ENCODE results near the gene GCLC.

GRCh38 chr6:53461696-53462095 lies 83.2 kb downstream of the GCLC start:
- no peak for TF ChIP-seq SP1 (IDR thresholded peaks at IDR 0.05)
- TF ChIP-seq L3MBTL2 (conservative IDR thresholded peaks at IDR 0.05): no peak
- TF ChIP-seq ARNT (IDR thresholded peaks at IDR 0.05): no peak
- no peak for TF ChIP-seq FOXA1 (IDR thresholded peaks at IDR 0.05)
- TF ChIP-seq FOXK2 (IDR thresholded peaks at IDR 0.05): no peak
- no peak for TF ChIP-seq ELF4 (IDR thresholded peaks at IDR 0.05)
- TF ChIP-seq SUZ12 (IDR thresholded peaks at IDR 0.05): no peak
- TF ChIP-seq FOXM1 (IDR thresholded peaks at IDR 0.05; ENCODE audit: borderline replicate concordance): no peak
- TF ChIP-seq ZNF384 (IDR thresholded peaks at IDR 0.05): no peak
- TF ChIP-seq BHLHE40 (IDR thresholded peaks at IDR 0.05; ENCODE audit: borderline replicate concordance): no peak
